Glutamatergic neuron (in vitro differentiated cells): Measurements from ENCODE around the gene SLC6A11. TPM values are rescaled to one million over a fixed set of nuclear protein-coding genes. Genes with fewer than 3 reads are reported as not detected.

Experiments used
- DNase-seq: peaks from one replicate; pipeline ENCODE4 v3.0.0; 2022
- H3K27ac Mint-ChIP-seq: one replicate; pipeline ENCODE4 v1.8.0; 2020; ENCODE audit warnings: mild to moderate bottlenecking, mixed read lengths, inconsistent platforms; ENCODE audit not compliant: unreplicated experiment
- H3K27me3 Mint-ChIP-seq: one replicate; pipeline ENCODE4 v1.8.0; 2020; ENCODE audit warnings: mild to moderate bottlenecking, moderate library complexity, mixed read lengths, inconsistent platforms; ENCODE audit not compliant: unreplicated experiment
- H3K36me3 Mint-ChIP-seq: one replicate; pipeline ENCODE4 v1.8.0; 2020; ENCODE audit warnings: mild to moderate bottlenecking, mixed read lengths, inconsistent platforms; ENCODE audit not compliant: unreplicated experiment
- H3K4me1 Mint-ChIP-seq: one replicate; pipeline ENCODE4 v1.8.0; 2020; ENCODE audit warnings: mild to moderate bottlenecking, low read depth, mixed read lengths, inconsistent platforms; ENCODE audit not compliant: unreplicated experiment
- H3K4me3 Mint-ChIP-seq: one replicate; pipeline ENCODE4 v1.8.0; 2020; ENCODE audit warnings: mild to moderate bottlenecking, mixed read lengths, inconsistent platforms; ENCODE audit not compliant: unreplicated experiment
- H3K9me3 Mint-ChIP-seq: one replicate; pipeline ENCODE4 v1.8.0; 2020; ENCODE audit warnings: mild to moderate bottlenecking, moderate library complexity, mixed read lengths, inconsistent platforms; ENCODE audit not compliant: unreplicated experiment
- total RNA-seq: library from RNA; stranded (reverse); fragmentation: NEBNext Ultra II Directional; extraction: Animal tissue kit (Norgen Biotek cat#: 25700); gene quantifications from one replicate; pipeline ENCODE4 v1.2.1, GENCODE V29; 2021; ENCODE audit not compliant: unreplicated experiment
- TF ChIP-seq, protein P1 (sequence below): fragments of 200-600 bp; sonication (generic); IDR thresholded peaks from one replicate; pipeline ENCODE4 v1.5.0; 2021; ENCODE audit not compliant: partially characterized antibody, unreplicated experiment

Gene SLC6A11
- total RNA-seq, 1 donor from 2014 or later: not detected

DNA sequence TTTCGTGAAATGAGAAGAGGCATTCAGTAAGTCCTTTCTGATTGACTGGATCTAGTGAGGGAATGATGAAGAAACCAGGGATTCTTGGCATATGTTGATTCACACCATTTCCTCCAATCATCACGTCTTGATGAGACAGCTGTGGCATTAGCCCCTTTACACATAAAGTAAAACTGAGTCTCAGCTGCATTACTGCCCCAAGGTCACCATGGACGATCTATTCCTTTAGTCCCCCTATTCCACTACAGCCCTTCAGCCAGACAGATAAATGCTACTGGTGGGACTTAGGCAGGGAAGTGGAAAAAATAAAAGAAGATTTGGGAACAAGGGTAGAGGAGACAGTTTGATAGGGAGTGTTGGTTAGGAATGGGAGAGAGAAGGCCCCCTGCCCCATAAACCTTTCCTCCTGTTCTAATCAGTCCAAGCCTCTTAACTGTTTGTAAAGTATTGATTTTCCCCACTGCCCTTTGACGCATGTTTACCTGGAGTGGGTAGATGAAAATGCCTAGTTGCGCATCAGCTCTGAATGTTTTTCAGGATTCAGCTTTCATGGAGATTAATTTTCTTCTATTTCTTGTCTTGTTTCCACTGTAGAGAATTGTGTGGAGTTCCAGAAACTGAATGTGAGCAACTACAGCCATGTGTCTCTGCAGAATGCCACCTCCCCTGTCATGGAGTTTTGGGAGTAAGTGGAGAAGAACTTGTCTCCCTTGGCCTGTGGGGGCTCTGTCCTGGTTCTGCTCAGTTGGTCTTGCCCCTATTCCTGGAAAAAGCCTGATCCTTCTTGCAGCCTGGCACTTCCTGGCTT is 6.9 kb downstream of the SLC6A11 start:
- no peak for DNase-seq
- no peaks in the 10 kb centered on the region for H3K27me3 Mint-ChIP-seq
- H3K36me3 Mint-ChIP-seq: no peaks in the 10 kb centered on the region
- H3K27ac Mint-ChIP-seq: no peak overlapping the region
- H3K9me3 Mint-ChIP-seq: no peaks in the 10 kb centered on the region
- TF ChIP-seq, protein P1, sequence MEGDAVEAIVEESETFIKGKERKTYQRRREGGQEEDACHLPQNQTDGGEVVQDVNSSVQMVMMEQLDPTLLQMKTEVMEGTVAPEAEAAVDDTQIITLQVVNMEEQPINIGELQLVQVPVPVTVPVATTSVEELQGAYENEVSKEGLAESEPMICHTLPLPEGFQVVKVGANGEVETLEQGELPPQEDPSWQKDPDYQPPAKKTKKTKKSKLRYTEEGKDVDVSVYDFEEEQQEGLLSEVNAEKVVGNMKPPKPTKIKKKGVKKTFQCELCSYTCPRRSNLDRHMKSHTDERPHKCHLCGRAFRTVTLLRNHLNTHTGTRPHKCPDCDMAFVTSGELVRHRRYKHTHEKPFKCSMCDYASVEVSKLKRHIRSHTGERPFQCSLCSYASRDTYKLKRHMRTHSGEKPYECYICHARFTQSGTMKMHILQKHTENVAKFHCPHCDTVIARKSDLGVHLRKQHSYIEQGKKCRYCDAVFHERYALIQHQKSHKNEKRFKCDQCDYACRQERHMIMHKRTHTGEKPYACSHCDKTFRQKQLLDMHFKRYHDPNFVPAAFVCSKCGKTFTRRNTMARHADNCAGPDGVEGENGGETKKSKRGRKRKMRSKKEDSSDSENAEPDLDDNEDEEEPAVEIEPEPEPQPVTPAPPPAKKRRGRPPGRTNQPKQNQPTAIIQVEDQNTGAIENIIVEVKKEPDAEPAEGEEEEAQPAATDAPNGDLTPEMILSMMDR: no peak
- H3K4me3 Mint-ChIP-seq: no peak overlapping the region
- no peaks in the 10 kb centered on the region for H3K4me1 Mint-ChIP-seq

GRCh38 chr3:10823516-10823818 is 7.4 kb downstream of the SLC6A11 start:
- TF ChIP-seq, protein P1: no peak
- no peaks in the 10 kb centered on the region for H3K27me3 Mint-ChIP-seq

GRCh38 chr3:10824468-10824867 is 8.4 kb downstream of the SLC6A11 start:
- DNase-seq: no peak
- TF ChIP-seq, protein P1: no peak
- H3K36me3 Mint-ChIP-seq: no peaks in the 10 kb centered on the region
- no peaks in the 10 kb centered on the region for H3K9me3 Mint-ChIP-seq
- H3K4me1 Mint-ChIP-seq: no peaks in the 10 kb centered on the region
- H3K27me3 Mint-ChIP-seq: no peaks in the 10 kb centered on the region
- no peak overlapping the region for H3K4me3 Mint-ChIP-seq
- no peak overlapping the region for H3K27ac Mint-ChIP-seq

More at GRCh38 chr3:10823516-10823818, 7.4 kb downstream of the SLC6A11 start:
- no peak overlapping the region for H3K4me3 Mint-ChIP-seq
- H3K4me1 Mint-ChIP-seq: no peaks in the 10 kb centered on the region
- DNase-seq: no peak
- H3K36me3 Mint-ChIP-seq: no peaks in the 10 kb centered on the region
- H3K27ac Mint-ChIP-seq: no peak overlapping the region
- no peaks in the 10 kb centered on the region for H3K9me3 Mint-ChIP-seq

GRCh38 chr3:10833855-10834414 is 17.9 kb downstream of the SLC6A11 start:
- peaks cover under 1% of the 10 kb centered on the region for H3K9me3 Mint-ChIP-seq
- H3K4me3 Mint-ChIP-seq: no peak overlapping the region
- H3K27ac Mint-ChIP-seq: no peak overlapping the region

More at GRCh38 chr3:10833855-10834414, 17.9 kb downstream of the SLC6A11 start:
- Mint-ChIP-seq H3K36me3 (no peaks in the 10 kb centered on the region), H3K4me1 (no peaks in the 10 kb centered on the region), H3K27me3 (no peaks in the 10 kb centered on the region)
- TF ChIP-seq, protein P1: no peak
- no peak for DNase-seq
